ENCODE data around the gene ITM2A.

GRCh38 chrX:79371101-79371500, 4.0 kb upstream of the ITM2A start:
- no peak for TF ChIP-seq CTCF (IDR thresholded peaks at IDR 0.05; ENCODE audit: low read length)
- TF ChIP-seq EZH2 (IDR thresholded peaks at IDR 0.05; ENCODE audit: borderline replicate concordance, low read length), result no peak

All from OCI-LY1 (cell line).